ENCODE measurements around the gene IGBP1. TPM values are rescaled to one million over a fixed set of nuclear protein-coding genes. Genes with fewer than 3 reads are reported as not detected.
"Not testable (repeated sequence)": the region's sequence is repeated elsewhere in the genome, so short reads cannot be mapped to it uniquely, and the experiment has no call there.

IGBP1 gene
- total RNA-seq, 1 donor from 2014 or later: 80.4 TPM

DNA sequence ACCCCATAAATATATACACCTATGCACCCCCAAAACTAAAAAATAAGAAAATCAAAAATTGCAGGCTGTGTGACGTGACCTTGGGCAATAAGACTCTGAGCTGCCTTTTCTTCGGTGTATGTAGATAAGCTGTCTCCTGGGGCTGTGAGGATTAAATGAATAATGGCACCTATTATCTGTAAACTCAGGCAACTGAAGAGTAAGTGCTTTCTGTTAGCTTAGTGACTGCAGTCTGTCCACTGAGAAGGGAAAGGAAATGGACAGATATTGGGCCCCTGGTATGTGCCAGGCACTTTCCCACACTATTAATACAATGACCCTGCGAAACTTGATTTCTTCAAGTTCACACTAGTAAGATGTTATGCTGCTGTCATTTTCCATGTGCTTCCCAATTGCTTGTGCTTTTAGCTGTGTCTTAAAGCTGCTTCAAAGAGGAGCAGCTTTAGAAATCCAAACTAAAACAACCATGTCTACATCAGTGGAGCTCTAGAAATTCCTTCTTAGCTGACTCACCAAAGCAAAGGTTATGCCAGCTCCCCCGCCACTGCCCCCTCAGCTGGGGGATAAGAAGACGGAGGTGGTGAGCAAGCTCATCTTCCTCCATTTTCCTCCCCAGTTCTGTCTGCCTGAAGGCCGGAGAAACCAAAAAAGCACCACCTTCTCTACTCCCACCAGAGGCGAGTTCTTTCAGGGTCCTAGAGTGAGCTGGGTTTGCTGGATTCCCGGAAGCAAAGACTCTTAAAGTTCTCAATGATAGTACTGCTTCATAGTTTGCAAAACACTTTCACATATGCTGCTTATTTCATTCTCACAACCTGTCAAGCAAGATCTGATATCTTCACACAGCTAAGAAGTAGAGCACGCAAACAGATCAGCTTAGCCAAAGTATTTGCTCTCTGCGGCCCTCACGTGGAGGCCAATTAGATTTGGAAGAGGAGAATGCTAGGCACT is 35.3 kb downstream of the IGBP1 start:
- peak; percentile 44 for DNase-seq

DNA sequence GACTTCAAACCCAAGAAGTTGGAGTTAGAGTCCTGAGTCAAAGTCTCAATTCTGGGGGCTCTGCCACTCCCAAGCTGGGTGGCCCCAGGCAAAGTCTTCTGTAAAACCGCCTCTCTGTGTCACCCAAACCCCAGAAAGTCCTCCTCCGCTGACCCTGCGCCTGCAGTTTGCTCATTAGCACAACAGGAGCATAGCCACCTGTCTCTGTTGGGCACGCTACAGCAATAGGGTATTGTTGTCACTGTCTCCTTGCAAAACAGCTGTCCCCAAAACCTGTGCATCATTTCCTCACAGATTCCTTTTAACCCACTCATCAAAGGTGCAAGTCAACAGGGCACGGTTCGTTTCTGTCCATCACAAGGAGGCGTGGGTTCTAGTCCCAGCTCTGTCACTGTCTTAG is 36.0 kb downstream of the IGBP1 start:
- DNase-seq: no peak

DNA sequence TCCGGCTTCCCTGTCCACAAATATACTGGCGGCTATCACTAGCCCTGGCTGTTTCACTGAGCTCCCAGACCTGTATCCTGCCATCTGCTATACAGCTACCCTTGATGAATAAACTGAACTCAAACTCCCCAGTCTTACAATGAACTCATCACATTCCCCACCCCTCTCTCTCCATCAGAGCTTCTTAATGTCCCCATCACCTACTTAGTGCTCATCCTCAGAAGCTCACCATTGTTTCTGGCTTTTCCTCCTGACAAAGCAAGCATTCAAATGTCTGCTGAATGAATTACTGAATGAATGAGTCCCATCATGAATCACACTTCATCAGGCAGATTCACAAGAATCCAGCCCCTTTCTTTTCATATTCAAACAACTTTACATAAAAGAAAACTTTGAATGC is 38.4 kb downstream of the IGBP1 start:
- DNase-seq: no peak

DNA sequence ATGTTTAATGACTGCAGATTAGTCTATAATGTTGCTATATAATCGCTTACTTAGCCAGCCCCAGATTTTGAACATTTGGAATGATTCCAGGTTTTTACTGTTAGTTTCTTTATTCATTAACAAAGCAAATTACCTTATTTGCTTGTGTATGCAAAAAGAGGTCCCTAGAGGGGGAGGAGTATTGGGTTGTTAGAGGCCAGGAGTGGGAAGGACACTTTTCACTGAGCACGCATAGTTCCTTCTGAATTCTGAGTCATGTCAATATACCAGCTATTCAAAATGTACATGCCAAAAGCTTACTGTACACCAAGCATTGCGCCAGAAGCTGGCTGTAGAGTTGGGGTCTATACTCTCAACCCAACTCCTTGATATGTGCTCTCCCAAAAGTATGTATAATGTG is 39.0 kb downstream of the IGBP1 start:
- DNase-seq: no peak

DNA sequence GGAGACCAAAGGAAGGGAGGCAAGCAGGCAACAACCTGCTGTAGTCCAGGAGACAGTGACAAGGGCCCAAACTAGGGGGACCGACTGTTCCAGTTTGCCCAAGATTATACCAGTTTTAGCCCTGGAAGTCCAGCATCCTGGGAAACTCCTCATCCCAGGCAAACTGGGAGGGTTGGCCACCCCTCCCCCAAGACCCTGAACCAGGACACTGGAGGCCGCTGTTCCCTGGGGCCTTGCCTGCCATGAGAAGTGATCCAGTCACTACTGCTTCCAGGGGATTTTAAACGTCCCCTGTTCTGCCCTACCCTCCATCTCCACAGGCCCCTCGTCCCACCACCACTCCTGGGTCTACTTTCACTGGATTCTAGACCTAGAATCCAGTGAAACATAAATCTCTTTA is 39.7 kb downstream of the IGBP1 start:
- DNase-seq: no peak

DNA sequence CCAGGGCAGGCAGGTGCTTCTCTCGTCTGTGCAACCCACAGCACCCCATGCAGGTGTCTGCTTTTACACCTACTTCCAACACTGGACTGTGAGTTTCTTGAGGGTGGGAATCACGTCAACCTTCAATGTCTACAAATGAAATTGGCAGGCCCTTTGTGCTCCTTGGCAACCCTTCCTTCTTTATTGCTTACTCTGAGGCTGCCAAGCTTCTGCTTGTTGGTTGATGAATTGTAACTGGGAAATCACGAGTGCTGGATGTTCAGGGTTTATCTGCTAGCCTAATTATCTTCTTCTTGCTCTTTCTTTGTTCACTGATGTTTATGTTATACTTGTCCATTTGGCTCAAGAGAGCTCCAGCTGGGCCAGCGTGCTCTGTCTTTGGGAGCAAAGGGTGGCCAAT is 41.5 kb downstream of the IGBP1 start:
- DNase-seq: no peak

DNA sequence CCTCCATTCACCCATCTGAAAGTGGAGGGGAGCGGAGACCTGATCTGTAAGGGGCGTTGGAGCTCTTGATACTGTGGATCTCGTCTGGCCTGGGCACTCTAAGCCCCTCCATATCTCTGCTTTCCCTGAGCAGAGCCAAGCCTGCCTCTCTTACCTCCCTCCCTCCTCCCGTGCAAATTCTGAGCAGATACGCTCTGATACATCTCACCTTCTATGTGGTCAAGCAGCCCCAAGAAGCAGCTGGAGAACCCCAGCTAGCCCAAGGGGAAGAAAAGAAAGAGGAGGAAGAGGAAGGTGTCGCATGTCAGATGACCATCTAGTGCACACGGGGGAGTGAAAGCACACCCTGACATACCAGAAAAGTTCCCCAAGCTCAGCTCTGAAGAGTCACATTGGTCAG is 42.1 kb downstream of the IGBP1 start:
- no peak for DNase-seq

DNA sequence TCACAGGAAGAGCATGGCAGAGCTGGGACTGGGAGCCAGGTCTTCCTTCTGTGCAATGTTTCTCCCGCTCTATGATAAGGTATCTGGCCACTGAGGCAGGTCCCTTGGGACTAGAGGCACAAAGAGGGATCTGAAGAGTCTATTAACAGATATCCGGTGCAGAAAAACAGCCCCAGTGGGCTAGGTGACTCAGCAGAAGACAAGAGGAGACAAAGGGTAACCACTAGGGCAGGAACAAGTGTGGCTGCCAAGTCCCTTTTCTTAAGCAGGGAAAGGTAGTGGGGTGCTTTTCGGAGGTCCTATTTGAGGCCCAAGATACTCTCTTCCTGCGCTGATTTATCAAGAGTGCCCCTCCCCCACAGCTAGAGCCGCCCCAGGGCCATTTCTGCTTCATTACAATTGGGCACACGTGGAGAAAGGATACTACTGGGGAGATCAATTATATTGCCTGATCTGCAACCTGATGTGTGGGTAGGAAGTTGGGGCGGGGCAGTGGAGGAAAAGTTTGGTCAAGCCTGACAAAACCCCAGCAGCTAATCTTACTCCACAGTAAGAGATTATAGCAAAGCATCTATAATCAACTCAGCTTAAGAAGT is 43.8 kb downstream of the IGBP1 start, which contains the start of gene DGAT2L6:
DGAT2L6 (plus strand) TSS at position 546 of the 596 bp plus-strand sequence. CDS start 100 bp downstream, outside the sequence.
- DNase-seq: no peak

DNA sequence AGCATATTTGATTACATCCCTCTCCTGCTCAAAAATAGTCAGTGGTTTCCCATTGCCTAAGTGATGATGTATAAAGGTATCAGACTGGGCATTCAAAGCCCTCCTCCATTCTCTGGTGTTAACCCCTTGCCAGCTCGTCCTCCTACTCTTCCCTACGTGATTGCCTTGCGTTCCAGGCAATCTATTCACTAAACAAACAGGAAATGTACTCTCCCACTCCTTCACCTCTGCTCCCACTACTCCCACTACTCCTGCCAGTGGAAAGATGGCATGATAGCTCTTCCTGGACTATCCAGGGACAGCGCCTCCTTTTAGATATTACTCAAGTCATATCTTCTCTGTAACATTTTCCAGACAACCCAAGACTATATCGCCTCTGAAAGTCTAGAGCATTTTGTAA is 49.8 kb downstream of the IGBP1 start:
- DNase-seq: no peak

DNA sequence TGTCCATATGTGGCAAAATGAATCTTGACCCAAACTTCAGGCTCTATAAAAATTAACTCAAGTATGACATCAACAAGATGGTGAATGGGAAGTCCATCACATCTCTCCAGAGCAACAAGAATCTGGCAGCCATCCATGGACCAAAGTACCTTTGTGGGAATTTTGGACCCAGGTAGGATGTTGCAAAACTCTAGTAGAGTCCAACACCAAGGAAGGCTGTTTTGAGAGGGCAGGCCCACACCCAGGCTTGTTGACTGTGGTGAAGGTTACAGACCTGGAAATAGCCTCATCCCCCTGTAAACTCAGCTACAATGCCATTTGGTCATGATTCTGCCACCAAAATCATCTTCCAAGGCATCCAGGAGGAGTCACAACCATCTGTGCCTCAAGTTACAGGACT is 57.0 kb downstream of the IGBP1 start:
- no peak for DNase-seq

DNA sequence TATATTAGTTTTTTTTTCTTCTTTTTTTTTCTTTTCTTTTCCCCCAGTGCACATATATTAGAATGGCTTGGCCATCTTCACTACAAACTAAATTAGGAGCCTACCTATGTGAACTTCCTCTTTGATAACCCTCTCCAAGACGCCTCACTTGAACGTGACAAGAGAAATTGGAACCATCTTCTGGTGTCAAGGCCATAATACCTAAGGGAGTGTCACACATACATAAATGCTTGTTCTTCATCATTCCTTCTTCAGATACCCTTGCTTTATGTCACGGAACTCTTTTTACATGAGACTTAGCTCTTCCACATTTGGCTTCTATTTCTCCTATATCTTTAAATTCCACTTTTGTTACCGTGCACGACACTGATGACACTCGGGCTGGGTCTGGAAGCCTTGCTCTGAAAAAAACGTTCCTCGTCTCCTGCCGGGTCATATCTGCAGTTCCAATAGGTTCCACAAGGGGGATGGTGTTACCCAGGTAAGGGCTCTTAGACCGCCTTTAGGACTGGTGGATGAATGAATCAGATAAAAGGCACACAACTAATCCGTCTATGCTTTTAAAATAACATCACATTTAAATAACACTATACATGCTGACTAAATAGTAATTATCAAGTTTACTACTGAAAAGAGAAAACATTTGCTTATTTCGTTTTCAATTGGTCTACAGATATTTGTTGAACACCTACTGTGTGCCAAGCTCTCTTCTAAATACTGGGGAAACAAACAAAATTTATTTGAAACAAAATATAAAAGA is 63.9 kb downstream of the IGBP1 start:
- DNase-seq: peak; percentile 31

DNA sequence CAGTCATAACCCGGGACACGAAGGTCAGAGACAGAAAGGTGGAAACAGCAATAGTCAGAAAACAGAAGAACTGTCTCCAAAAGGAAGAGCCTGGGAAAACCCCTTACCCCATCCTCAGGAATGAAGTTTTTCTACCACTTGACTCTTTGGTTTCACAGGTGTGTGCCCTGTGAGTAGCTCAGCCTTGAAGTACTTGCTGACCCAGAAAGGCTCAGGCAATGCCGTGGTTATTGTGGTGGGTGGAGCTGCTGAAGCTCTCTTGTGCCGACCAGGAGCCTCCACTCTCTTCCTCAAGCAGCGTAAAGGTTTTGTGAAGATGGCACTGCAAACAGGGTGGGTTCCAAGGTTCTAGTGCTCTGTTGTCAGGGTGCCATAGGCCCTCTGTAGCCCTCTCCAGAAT is 68.5 kb downstream of the IGBP1 start:
- no peak for DNase-seq

DNA sequence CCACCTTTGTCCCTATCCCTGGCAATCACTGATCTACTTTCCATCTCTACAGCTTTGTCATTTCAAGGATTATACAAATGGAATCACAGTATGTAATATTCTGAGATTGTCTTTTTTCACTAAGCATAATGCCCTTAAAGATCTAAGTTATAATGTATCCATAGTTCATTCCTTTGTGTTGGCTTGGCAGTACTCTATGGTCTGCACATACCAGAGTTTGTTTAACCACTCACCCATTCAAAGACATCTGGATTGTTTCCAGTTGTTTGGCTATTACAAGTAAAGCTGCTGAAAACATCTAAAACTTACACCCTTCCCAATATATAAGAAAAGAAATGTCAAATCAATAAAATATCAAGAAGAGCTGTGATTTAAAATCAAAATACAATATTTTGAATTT is 75.2 kb downstream of the IGBP1 start:
- DNase-seq: no peak

DNA sequence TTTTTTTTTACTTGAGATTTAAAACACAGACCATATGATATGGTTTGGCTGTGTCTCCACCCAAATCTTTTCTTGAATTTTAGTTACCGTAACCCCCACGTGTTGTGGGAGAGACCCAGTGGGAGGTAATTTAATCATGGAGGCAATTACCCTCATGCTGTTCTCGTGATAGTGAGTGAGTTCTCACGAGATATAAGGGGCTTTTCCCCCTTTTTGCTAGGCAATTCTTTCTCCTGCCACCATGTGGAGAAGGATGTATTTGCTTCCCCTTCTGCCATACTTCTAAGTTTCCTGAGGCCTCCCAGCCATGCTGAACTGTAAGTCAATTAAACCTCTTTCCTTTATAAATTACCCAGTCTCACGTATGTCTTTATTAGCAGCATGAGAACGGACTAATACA is 76.3 kb downstream of the IGBP1 start:
- DNase-seq: not testable (repeated sequence)

Other genes with a start within 250 kb of the IGBP1 start
- not detected for gene AWAT2, start 83.5 kb upstream of the IGBP1 start, total RNA-seq
- gene OTUD6A, start 71.0 kb upstream of the IGBP1 start, total RNA-seq: not detected
- gene DGAT2L6, start 44.0 kb downstream of the IGBP1 start, total RNA-seq: not detected
- not detected for gene AWAT1, start 101.2 kb downstream of the IGBP1 start, total RNA-seq
- 0.41 TPM for gene P2RY4, start 126.8 kb downstream of the IGBP1 start, total RNA-seq
- gene ARR3, start 134.9 kb downstream of the IGBP1 start, total RNA-seq: not detected
- not detected for gene RAB41, start 148.7 kb downstream of the IGBP1 start, total RNA-seq
- gene PDZD11, start 156.5 kb downstream of the IGBP1 start, total RNA-seq: 19.2 TPM
- gene KIF4A, start 156.7 kb downstream of the IGBP1 start, total RNA-seq: 6.7 TPM